Mucosa of descending colon (tissue), 3 donors: ENCODE measurements around the gene NEBL. TPM values are rescaled to one million over a fixed set of nuclear protein-coding genes. Genes with fewer than 3 reads are reported as not detected.

Experiments used
- ATAC-seq: fragments of 200-7000 bp; cut with Tn5 transposase; one replicate; pipeline ENCODE4 v1.9.1; 2020; ENCODE audit warnings: mild to moderate bottlenecking, moderate library complexity
- DNase-seq, 3 donors: peaks; one replicate each; pipeline ENCODE4 v3.0.0-alpha.2; 2020
- H3K36me3 ChIP-seq: fragments of 200-600 bp; one replicate; pipeline ENCODE4 v1.8.0; 2021; ENCODE audit warnings: low read depth, mild to moderate bottlenecking
- H3K4me1 ChIP-seq: fragments of 200-600 bp; one replicate; pipeline ENCODE4 v1.8.0; 2021; ENCODE audit warnings: low read depth, mild to moderate bottlenecking
- H3K4me3 ChIP-seq: fragments of 200-600 bp; one replicate; pipeline ENCODE4 v1.8.0; 2021; ENCODE audit warnings: mild to moderate bottlenecking
- H3K9me3 ChIP-seq: fragments of 200-600 bp; one replicate; pipeline ENCODE4 v1.8.0; 2021; ENCODE audit warnings: mild to moderate bottlenecking
- intact Hi-C, 2 donors: fragments of 100-400 bp; cut with DNase I in 1 of 2; cut with micrococcal nuclease in 1 of 2; formaldehyde crosslinking; loops; one replicate each; pipeline versions ENCODE4 v1.11.0 to v1.11.1; 2022; cut with DNase I, micrococcal nuclease
- total RNA-seq, 3 donors: library from RNA; stranded (reverse); fragmentation: NEBNext Ultra II Directional in 2 of 3; extraction: Animal tissue kit (Norgen Biotek cat#: 25700) in 2 of 3; gene quantifications; one replicate each; pipeline versions ENCODE4 v1.2.1 to v1.2.4, GENCODE V29; 2021 to 2023
- TF ChIP-seq, protein P1 (sequence below): fragments of 200-600 bp; IDR thresholded peaks from one replicate; pipeline ENCODE4 v1.8.0; 2022; ENCODE audit warnings: antibody characterized with exemption, mild to moderate bottlenecking
- donor health status: DM: no; HTN: no; CAD: no; lungs with moderate emphysema.
- donor health status: DM: no; HTN: no; CAD: no.
- donor health status: DM: no; HTN: yes; CAD: no.

NEBL gene
- total RNA-seq, 3 donors from 2014 or later: 5.7 to 22.0 (median 14.7) TPM

GRCh38 chr10:20737107-20737506 lies 160.0 kb downstream of the NEBL start:
- TF ChIP-seq, protein P1, sequence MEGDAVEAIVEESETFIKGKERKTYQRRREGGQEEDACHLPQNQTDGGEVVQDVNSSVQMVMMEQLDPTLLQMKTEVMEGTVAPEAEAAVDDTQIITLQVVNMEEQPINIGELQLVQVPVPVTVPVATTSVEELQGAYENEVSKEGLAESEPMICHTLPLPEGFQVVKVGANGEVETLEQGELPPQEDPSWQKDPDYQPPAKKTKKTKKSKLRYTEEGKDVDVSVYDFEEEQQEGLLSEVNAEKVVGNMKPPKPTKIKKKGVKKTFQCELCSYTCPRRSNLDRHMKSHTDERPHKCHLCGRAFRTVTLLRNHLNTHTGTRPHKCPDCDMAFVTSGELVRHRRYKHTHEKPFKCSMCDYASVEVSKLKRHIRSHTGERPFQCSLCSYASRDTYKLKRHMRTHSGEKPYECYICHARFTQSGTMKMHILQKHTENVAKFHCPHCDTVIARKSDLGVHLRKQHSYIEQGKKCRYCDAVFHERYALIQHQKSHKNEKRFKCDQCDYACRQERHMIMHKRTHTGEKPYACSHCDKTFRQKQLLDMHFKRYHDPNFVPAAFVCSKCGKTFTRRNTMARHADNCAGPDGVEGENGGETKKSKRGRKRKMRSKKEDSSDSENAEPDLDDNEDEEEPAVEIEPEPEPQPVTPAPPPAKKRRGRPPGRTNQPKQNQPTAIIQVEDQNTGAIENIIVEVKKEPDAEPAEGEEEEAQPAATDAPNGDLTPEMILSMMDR: no peak
- Histone ChIP-seq H3K4me3 (no peak overlapping the region), H3K9me3 (no peaks in the 10 kb centered on the region), H3K4me1 (no peaks in the 10 kb centered on the region), H3K36me3 (no peaks in the 10 kb centered on the region)
- ATAC-seq (peak; percentile 54), DNase-seq (peak in 1 of 3 donors; percentile 16)
- intact Hi-C loops: no loop called here
